Esophagus squamous epithelium (tissue), 5 donors: ENCODE data around the gene ESR1. TPM values are rescaled to one million over a fixed set of nuclear protein-coding genes. Genes with fewer than 3 reads are reported as not detected.
A peak's percentile ranks its signal among the peaks of the same experiment; 100 is the strongest.
"Not testable (repeated sequence)": the region's sequence is repeated elsewhere in the genome, so short reads cannot be mapped to it uniquely, and the experiment has no call there.

Source experiments
- DNase-seq: peaks from one replicate; lab custom pipeline; 2025; lab: John Stamatoyannopoulos, UW
- H3K27ac ChIP-seq, 4 donors: fragments of 200-600 bp; sonication (generic); one replicate each; pipeline ENCODE4 v1.5.1; 2016 to 2019; ENCODE audit warnings: mild to moderate bottlenecking in 1 of 4
- H3K27me3 ChIP-seq, 4 donors: fragments of 200-600 bp; sonication (generic); 1 replicate in 3 of 4; 2 replicates in 1 of 4; pipeline versions ENCODE4 v1.5.1 to v1.6.0; 2017 to 2021; ENCODE audit warnings: antibody characterized with exemption in 1 of 4
- H3K36me3 ChIP-seq, 3 donors: fragments of 200-600 bp; sonication (generic); one replicate each; pipeline ENCODE4 v1.5.1; 2016 to 2019
- H3K4me1 ChIP-seq, 3 donors: fragments of 200-600 bp; sonication (generic); one replicate each; pipeline ENCODE4 v1.5.1; 2017 to 2019
- H3K4me3 ChIP-seq, 4 donors: fragments of 200-600 bp; sonication (generic); 1 replicate in 3 of 4; 2 replicates in 1 of 4; pipeline ENCODE4 v1.5.1; 2016 to 2019; ENCODE audit warnings: mild to moderate bottlenecking in 2 of 4, moderate library complexity in 1 of 4
- H3K9me3 ChIP-seq, 3 donors: fragments of 200-600 bp; sonication (generic); one replicate each; pipeline ENCODE4 v1.5.1; 2016 to 2019
- CTCF ChIP-seq, 6 experiments: fragments of 450-650 bp in 4 of 6; fragments of 200-600 bp in 2 of 6; sonication (generic) in 2 of 6; IDR thresholded peaks; one replicate each; pipeline ENCODE4 v1.5.1; 2016 to 2019; ENCODE audit warnings: antibody characterized with exemption in 6 of 6, mild to moderate bottlenecking in 4 of 6, moderate library complexity in 4 of 6
- POLR2A ChIP-seq, 4 donors: fragments of 450-650 bp; IDR thresholded peaks; one replicate each; pipeline ENCODE4 v1.6.1; 2017; ENCODE audit warnings: antibody characterized with exemption in 4 of 4, mild to moderate bottlenecking in 4 of 4, moderate library complexity in 3 of 4
- WGBS, 2 donors: methylation state at CpG; one replicate each; pipeline ENCODE4 v1.1.5; 2018; 5-methylcytosine and 5-hydroxymethylcytosine counted together
- intact Hi-C: fragments of 100-400 bp; cut with DNase I; formaldehyde crosslinking; loops from one replicate; pipeline ENCODE4 v1.15.0; 2022
- total RNA-seq, 4 donors: library from RNA; depleted of rRNA; stranded (reverse); fragments of >200 nt; gene quantifications; one replicate each; pipeline ENCODE4 v1.1.0, GENCODE V29; 2016
- donor health status: DM: yes; HTN: yes; CAD: no.

ESR1 gene
- total RNA-seq, 4 donors from 2014 or later, result 0.40 to 1.1 (median 0.95) TPM; not detected in 1

GRCh38 chr6:151891524-151891923 lies 84.0 kb downstream of the ESR1 start:
- 71 to 80% methylated on average over 3 of the region's 3 CpGs for WGBS, 2 donors

GRCh38 chr6:151894426-151894825 lies 86.9 kb downstream of the ESR1 start:
- H3K4me1 ChIP-seq, DNase-seq, H3K27me3 ChIP-seq, H3K9me3 ChIP-seq, H3K27ac ChIP-seq, H3K36me3 ChIP-seq, intact Hi-C loops, H3K4me3 ChIP-seq: not testable (repeated sequence)
- WGBS, 2 donors, result 21 to 23% methylated on average over 3 of the region's 3 CpGs

More at GRCh38 chr6:151891524-151891923, 84.0 kb downstream of the ESR1 start:
- no peak for DNase-seq
- no peaks in the 10 kb centered on the region for H3K36me3 ChIP-seq
- no peak overlapping the region for H3K27ac ChIP-seq
- H3K9me3 ChIP-seq, result no peaks in the 10 kb centered on the region
- H3K4me3 ChIP-seq, result no peak overlapping the region
- TF ChIP-seq POLR2A (IDR thresholded peaks at IDR 0.05) (no peak), CTCF (IDR thresholded peaks at IDR 0.05) (no peak)
- no peaks in the 10 kb centered on the region for H3K4me1 ChIP-seq
- no peaks in the 10 kb centered on the region for H3K27me3 ChIP-seq
- intact Hi-C loops, result no loop called here

- no CpG with 5 or more reads among the region's 33 CpGs for WGBS, 2 donors
- H3K4me3 ChIP-seq, DNase-seq, H3K27ac ChIP-seq, intact Hi-C loops, H3K36me3 ChIP-seq, H3K9me3 ChIP-seq, H3K27me3 ChIP-seq: not testable (repeated sequence)
- peaks cover 0 to 13% (median 5%) of the 10 kb centered on the region in 3 donors for H3K4me1 ChIP-seq
Measured at GRCh38 chr6:151899221-151899620, 91.7 kb downstream of the ESR1 start.

GRCh38 chr6:151899796-151900195 lies 92.3 kb downstream of the ESR1 start:
- intact Hi-C loops, H3K36me3 ChIP-seq, H3K27me3 ChIP-seq, H3K9me3 ChIP-seq, H3K27ac ChIP-seq, H3K4me3 ChIP-seq, DNase-seq: not testable (repeated sequence)
- peaks cover 0 to 13% (median 5%) of the 10 kb centered on the region in 3 donors for H3K4me1 ChIP-seq
- 97 to 100% methylated on average over 1 to 9 of the region's 15 CpGs for WGBS, 2 donors

GRCh38 chr6:151900256-151900655 lies 92.8 kb downstream of the ESR1 start:
- Histone ChIP-seq H3K27me3 (no peaks in the 10 kb centered on the region), H3K4me3 (no peak overlapping the region), H3K27ac (peak overlapping the region in 3 of 4 donors; percentile 21 to 69 (median 56)), H3K4me1 (peaks cover 0 to 13% (median 5%) of the 10 kb centered on the region in 3 donors), H3K36me3 (no peaks in the 10 kb centered on the region), H3K9me3 (no peaks in the 10 kb centered on the region)
- 30 to 34% methylated on average over 2 of the region's 2 CpGs for WGBS, 2 donors
- DNase-seq, result no peak
- no peak for TF ChIP-seq POLR2A (IDR thresholded peaks at IDR 0.05)
- no peak for TF ChIP-seq CTCF (IDR thresholded peaks at IDR 0.05)
- intact Hi-C loops, result no loop called here

GRCh38 chr6:151901009-151901411 lies 93.5 kb downstream of the ESR1 start:
- Histone ChIP-seq H3K4me3 (no peak overlapping the region), H3K27me3 (no peaks in the 10 kb centered on the region), H3K27ac (peak overlapping the region in 3 of 4 donors; percentile 21 to 69 (median 56)), H3K36me3 (no peaks in the 10 kb centered on the region), H3K9me3 (no peaks in the 10 kb centered on the region), H3K4me1 (peaks cover 0 to 13% (median 5%) of the 10 kb centered on the region in 3 donors)
- intact Hi-C loops, result no loop called here
- WGBS, 2 donors, result 88 to 95% methylated on average over 3 to 6 of the region's 6 CpGs
- no peak for DNase-seq
- no peak for TF ChIP-seq CTCF (IDR thresholded peaks at IDR 0.05)
- no peak for TF ChIP-seq POLR2A (IDR thresholded peaks at IDR 0.05)

- intact Hi-C loops, result no loop called here
- no peaks in the 10 kb centered on the region for H3K9me3 ChIP-seq
- WGBS, 2 donors, result 74% methylated on average over 4 of the region's 4 CpGs
- no peak for TF ChIP-seq POLR2A (IDR thresholded peaks at IDR 0.05)
- no peak for TF ChIP-seq CTCF (IDR thresholded peaks at IDR 0.05)
- H3K27ac ChIP-seq, result no peak overlapping the region
- H3K4me1 ChIP-seq, result peaks cover 0 to 13% (median 5%) of the 10 kb centered on the region in 3 donors
- H3K4me3 ChIP-seq, result no peak overlapping the region
- no peak for DNase-seq
- no peaks in the 10 kb centered on the region for H3K27me3 ChIP-seq
- H3K36me3 ChIP-seq, result no peaks in the 10 kb centered on the region
Measured at GRCh38 chr6:151904631-151905030, 97.1 kb downstream of the ESR1 start.
